Measurements from ENCODE around the gene CNMD. TPM values are rescaled to one million over a fixed set of nuclear protein-coding genes. Genes with fewer than 3 reads are reported as not detected.

Gene CNMD
- total and polyA plus RNA-seq, 2 of the 8 experiments (the other 6 are each of a cell fraction or from before 2014, with no cell fraction given) = 87.4 to 113 TPM

GRCh38 chr13:52775511-52775910, 35.9 kb upstream of the CNMD start (continued):
- TF ChIP-seq CHD7 (IDR thresholded peaks at IDR 0.05; ENCODE audit: insufficient replicate concordance, low read length) (no peak), TCF12 (IDR thresholded peaks at IDR 0.05; ENCODE audit: low read depth, low read length) (no peak), JUN (IDR thresholded peaks at IDR 0.05; ENCODE audit: low read depth, low read length) (no peak), SIX5 (IDR thresholded peaks at IDR 0.05; ENCODE audit: low read depth, low read length) (no peak), RNF2 (IDR thresholded peaks at IDR 0.05; ENCODE audit: borderline replicate concordance, low read depth, low read length, missing control alignments, poor library complexity, severe bottlenecking) (no peak), ATF3 (IDR thresholded peaks at IDR 0.05; ENCODE audit: insufficient read depth, low read depth, low read length) (no peak), GABPA (IDR thresholded peaks at IDR 0.05; ENCODE audit: borderline replicate concordance, insufficient read depth, low read length) (no peak), TAF1 (IDR thresholded peaks at IDR 0.05; ENCODE audit: low read depth, low read length) (no peak), RFX5 (IDR thresholded peaks at IDR 0.05; ENCODE audit: borderline replicate concordance, low read depth, low read length) (no peak), SAP30 (IDR thresholded peaks at IDR 0.05; ENCODE audit: insufficient read depth, insufficient replicate concordance, low read length) (no peak), CBX8 (IDR thresholded peaks at IDR 0.05; ENCODE audit: borderline replicate concordance, low read depth, low read length) (no peak)

Data from H1 (cell line).